ENCODE data around the gene RNFT2.

Gene RNFT2

DNA sequence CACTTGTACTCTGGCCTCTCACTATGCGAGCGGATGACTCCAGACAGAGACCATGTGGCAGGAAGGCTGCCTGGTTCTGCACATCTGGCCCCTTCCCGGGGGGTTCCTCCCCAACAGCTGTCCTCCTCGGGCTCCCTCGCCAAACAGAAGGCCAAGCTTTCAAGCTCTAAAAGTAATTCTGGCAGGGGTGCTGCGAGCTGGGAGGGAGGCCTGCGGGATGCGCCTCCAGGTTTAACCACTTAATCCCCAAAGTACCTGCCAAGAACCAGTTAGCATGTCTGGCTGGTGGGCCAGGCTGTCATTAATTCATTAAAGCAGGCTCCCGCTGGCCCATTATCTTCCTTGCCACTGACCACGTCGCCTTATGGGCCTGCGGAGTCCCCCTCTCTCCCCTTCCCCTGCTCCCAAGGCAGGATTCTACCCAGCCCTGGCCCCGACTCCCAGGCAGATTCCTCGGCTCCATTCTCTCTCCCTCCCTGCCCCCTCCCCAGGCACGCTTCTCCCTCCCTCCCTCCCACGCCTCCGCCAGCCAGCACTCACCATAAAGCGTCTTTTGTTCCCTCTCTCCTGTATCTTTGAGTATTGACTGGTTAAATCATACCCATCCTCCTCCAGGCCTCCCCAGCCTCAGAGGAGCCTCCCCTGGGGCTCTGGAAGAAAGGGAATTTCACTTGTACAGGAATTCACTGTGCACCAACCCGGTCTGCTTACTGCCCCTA is 138.2 kb downstream of the RNFT2 start:
- H3K4me1 ChIP-seq = peaks cover under 1 to 32% (median 25%) of the 10 kb centered on the region in 4 donors
- TF ChIP-seq, protein P1, sequence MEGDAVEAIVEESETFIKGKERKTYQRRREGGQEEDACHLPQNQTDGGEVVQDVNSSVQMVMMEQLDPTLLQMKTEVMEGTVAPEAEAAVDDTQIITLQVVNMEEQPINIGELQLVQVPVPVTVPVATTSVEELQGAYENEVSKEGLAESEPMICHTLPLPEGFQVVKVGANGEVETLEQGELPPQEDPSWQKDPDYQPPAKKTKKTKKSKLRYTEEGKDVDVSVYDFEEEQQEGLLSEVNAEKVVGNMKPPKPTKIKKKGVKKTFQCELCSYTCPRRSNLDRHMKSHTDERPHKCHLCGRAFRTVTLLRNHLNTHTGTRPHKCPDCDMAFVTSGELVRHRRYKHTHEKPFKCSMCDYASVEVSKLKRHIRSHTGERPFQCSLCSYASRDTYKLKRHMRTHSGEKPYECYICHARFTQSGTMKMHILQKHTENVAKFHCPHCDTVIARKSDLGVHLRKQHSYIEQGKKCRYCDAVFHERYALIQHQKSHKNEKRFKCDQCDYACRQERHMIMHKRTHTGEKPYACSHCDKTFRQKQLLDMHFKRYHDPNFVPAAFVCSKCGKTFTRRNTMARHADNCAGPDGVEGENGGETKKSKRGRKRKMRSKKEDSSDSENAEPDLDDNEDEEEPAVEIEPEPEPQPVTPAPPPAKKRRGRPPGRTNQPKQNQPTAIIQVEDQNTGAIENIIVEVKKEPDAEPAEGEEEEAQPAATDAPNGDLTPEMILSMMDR (IDR thresholded peaks at IDR 0.05) = no peak
- peaks cover 0 to 10% (median 8%) of the 10 kb centered on the region in 3 donors for H3K9me3 ChIP-seq
- H3K36me3 ChIP-seq = no peaks in the 10 kb centered on the region
- peaks cover 0 to 79% of the 10 kb centered on the region in 2 donors for H3K27me3 ChIP-seq
- DNase-seq = no peak
- intact Hi-C loops (cut with DNase I; ENCODE audit: low total_unique reads) = no loop called here
- no peak overlapping the region for H3K4me3 ChIP-seq
- no peak overlapping the region for H3K27ac ChIP-seq

DNA sequence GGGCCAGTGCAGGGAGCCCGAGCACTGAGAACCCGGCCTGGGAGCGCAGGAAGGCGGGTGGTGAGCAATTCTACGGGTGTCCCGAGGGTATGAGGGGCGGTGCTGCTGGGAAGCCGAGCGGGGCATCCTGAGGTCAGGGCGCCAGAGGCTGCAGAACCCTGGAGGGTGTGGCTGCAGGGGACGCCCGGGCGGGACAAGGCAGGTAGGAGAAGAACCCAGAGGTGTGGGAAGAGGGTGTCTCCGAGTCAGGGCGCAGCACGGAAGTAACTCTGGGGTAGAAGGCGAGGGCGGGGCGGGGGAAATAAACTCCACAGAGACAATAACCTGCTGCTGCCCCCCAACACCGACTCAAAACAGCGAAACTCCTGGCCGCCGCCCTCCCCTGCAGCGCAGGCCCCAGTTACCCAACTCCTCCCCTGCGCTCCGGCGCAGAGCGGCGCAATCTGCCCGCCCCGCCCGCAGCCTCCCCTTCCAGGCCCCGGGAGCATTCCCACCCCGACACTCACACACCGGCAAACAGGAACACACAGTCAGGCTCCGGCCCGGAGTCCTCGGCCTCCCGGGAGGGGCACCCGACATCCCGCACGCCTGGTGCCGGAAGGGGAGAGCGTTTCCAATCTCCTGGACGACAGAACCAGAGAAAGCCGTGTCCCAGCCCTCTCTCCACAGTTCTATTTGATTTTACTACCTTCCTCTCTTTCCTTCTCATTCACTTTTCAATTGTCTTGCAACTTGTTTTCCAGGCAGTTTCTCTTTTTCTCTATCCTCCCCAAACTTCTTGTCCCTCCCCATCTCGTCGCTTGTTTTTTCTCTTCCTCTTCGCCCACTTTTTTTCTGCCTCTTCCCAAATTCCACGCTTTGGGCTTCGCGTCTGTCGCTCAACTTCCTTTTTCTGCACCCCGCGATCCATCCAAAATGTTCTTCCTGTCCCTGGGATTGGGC is 140.7 kb downstream of the RNFT2 start:
- H3K27me3 ChIP-seq = peaks cover 0 to 97% of the 10 kb centered on the region in 2 donors
- no peak for DNase-seq
- peak overlapping the region; percentile 32 to 43 for H3K4me3 ChIP-seq
- no peak overlapping the region for H3K27ac ChIP-seq
- intact Hi-C loops (cut with DNase I; ENCODE audit: low total_unique reads) = no loop called here
- TF ChIP-seq, protein P1 (IDR thresholded peaks at IDR 0.05) = no peak
- peaks cover 5 to 47% (median 36%) of the 10 kb centered on the region in 4 donors for H3K4me1 ChIP-seq
- H3K36me3 ChIP-seq = no peaks in the 10 kb centered on the region
- peaks cover 0 to 10% (median 8%) of the 10 kb centered on the region in 3 donors for H3K9me3 ChIP-seq

DNA sequence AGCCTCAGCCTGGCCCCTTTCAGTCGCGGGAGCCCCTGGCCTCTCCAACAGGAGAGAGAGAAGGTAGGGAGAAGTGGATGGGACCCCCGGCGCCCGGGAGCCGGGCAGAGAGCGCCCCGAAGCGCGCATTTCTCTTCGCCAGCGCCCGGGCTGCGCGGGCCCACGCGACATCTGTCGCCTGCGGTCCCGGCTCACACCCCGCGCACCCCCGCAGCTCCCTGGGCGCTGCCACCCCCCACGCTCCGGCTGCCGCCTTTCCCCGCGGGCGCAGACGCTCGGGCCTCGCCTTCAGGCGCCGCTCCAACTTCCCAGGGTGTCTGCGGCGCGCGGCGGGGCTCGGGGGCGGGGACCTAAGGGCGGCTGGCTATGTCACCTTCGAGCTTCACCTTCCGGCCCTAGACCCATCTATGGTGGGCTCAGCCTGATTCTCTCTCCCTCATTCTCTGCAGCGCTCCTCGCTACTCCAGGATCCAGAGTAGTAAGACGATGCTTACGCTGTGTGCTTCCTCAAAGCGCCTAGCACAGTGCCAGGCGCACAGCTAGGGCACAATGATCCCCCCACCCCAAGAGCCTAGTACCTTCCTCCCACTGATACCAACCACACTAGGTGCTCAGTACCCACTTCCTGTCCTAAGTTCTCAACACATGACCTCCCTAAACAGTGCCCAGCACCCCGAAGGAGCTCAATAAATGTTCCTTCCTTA is 141.5 kb downstream of the RNFT2 start:
- no peak for DNase-seq
- TF ChIP-seq, protein P1 (IDR thresholded peaks at IDR 0.05) = no peak
- H3K27ac ChIP-seq = no peak overlapping the region
- intact Hi-C loops (cut with DNase I; ENCODE audit: low total_unique reads) = no loop called here
- H3K9me3 ChIP-seq = peaks cover 0 to 6% (median 5%) of the 10 kb centered on the region in 3 donors
- peaks cover 0 to 96% of the 10 kb centered on the region in 2 donors for H3K27me3 ChIP-seq
- no peaks in the 10 kb centered on the region for H3K36me3 ChIP-seq
- peak overlapping the region; percentile 32 to 43 for H3K4me3 ChIP-seq
- peaks cover 5 to 47% (median 36%) of the 10 kb centered on the region in 4 donors for H3K4me1 ChIP-seq

DNA sequence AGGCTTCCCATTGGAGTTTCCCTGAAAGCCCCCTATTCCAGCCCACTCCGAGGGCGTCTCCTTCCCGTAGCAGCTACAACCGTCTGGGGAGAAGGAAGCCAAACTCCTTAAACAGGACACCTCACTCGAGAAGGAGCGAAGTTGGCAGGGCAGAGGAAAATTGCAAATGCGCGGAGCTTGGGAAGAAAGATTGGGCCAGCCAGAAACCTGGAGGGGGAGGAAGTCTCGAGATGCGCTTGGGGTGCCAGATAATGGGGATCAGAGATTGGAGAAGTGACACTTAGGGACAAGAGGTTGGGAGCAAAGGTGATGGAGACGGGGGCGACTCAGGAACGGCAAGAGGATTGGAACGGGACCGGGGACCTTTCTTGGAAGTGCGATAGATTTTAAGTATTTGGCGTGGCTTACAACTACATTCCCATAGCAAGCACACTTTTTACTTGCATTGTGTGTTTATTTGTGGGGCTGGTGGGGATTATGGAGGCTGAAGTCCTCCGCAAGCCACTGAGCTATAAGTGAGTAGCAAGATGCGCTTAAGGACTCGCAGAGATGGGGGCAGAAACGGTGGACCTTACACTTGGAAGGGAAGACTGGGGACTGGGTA is 142.2 kb downstream of the RNFT2 start:
- Histone ChIP-seq H3K27ac (no peak overlapping the region), H3K4me3 (peak overlapping the region; percentile 38 to 45), H3K36me3 (no peaks in the 10 kb centered on the region), H3K4me1 (peaks cover 5 to 47% (median 36%) of the 10 kb centered on the region in 4 donors), H3K27me3 (peaks cover 0 to 93% of the 10 kb centered on the region in 2 donors), H3K9me3 (no peaks in the 10 kb centered on the region)
- TF ChIP-seq, protein P1 (IDR thresholded peaks at IDR 0.05) = no peak
- no peak for DNase-seq
- intact Hi-C loops (cut with DNase I; ENCODE audit: low total_unique reads) = no loop called here

DNA sequence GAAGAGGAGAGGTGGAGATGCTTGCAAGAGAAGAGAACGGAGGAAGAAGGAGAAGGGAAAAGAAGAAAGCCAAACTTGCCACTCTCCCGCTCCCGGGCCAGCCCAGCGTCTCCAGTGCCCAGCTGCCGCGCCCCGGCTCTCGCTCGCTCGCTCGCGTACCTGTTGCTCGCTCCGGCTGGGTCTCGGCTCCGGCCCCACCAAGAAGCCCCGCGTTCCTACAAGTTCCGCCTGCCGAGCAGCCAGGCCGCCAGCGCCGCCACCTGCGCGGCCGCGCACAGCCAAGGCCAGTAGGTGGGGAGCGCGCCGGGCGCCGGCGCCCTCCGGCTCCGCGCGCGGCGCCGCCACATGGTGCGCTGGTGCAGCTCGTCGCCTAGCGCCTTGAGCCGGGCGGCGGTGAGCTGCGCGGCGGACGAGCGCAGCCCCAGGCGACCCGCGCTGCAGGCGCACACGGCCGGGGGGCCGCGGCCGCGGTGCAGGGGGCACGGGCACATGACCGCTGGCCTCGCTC is 142.8 kb downstream of the RNFT2 start:
- intact Hi-C loops (cut with DNase I; ENCODE audit: low total_unique reads) = no loop called here
- no peaks in the 10 kb centered on the region for H3K36me3 ChIP-seq
- no peak for DNase-seq
- peak overlapping the region; percentile 38 to 45 for H3K4me3 ChIP-seq
- TF ChIP-seq, protein P1 (IDR thresholded peaks at IDR 0.05) = peak in 1 of 2 experiments; percentile 15
- H3K27ac ChIP-seq = no peak overlapping the region
- H3K27me3 ChIP-seq = peaks cover 0 to 87% of the 10 kb centered on the region in 2 donors
- peaks cover 5 to 47% (median 36%) of the 10 kb centered on the region in 4 donors for H3K4me1 ChIP-seq
- no peaks in the 10 kb centered on the region for H3K9me3 ChIP-seq
